PC-3 (cell line): ENCODE measurements around the gene CCNI2. TPM values are rescaled to one million over a fixed set of nuclear protein-coding genes. Genes with fewer than 3 reads are reported as not detected.

ENCODE experiments used
- ATAC-seq: fragments of 200-7000 bp; cut with Tn5 transposase; 2 replicates; pipeline ENCODE4 v1.9.1; 2020; ENCODE audit warnings: mild to moderate bottlenecking, moderate library complexity
- BruUV-seq: library from RNA; stranded (reverse); fragments of 400-500 nt; replicated peaks from 2 replicates; lab custom pipeline; 2021; lab: Mats Ljungman, UMichigan
- CTCF ChIA-PET: fragments of 300-600 bp; sonication (Branson Sonifier 250); formaldehyde crosslinking; loops from one replicate; lab custom pipeline; 2022; ENCODE audit warnings: antibody characterized with exemption; lab: Charles Lee
- POLR2A ChIA-PET: fragments of 300-600 bp; sonication (Branson Sonifier 250); formaldehyde crosslinking; loops from one replicate; lab custom pipeline; 2022; ENCODE audit warnings: antibody characterized with exemption; ENCODE audit not compliant: unreplicated experiment; lab: Charles Lee
- DNase-seq: peaks from one replicate; pipeline ENCODE4 v3.0.0-alpha.2; 2015
- H2AFZ ChIP-seq: fragments of 300-600 bp; sonication (generic); 2 replicates; pipeline ENCODE4 v1.6.0; 2016; ENCODE audit warnings: antibody characterized with exemption, low read length
- H3F3A ChIP-seq: fragments of 300-600 bp; sonication (generic); one replicate; pipeline ENCODE4 v1.6.0; 2017; ENCODE audit warnings: antibody characterized with exemption, low read length, control low read depth, mild to moderate bottlenecking; ENCODE audit not compliant: unreplicated experiment
- H3K27ac ChIP-seq: fragments of 300-600 bp; sonication (generic); 2 replicates; pipeline ENCODE4 v1.5.1; 2016; ENCODE audit warnings: mild to moderate bottlenecking, low read length
- H3K27me3 ChIP-seq: fragments of 300-600 bp; sonication (generic); 2 replicates; pipeline ENCODE4 v1.6.1; 2016; ENCODE audit warnings: low read length, mixed read lengths
- H3K36me3 ChIP-seq: fragments of 300-600 bp; sonication (generic); 2 replicates; pipeline ENCODE4 v1.6.1; 2016; ENCODE audit warnings: low read depth, mixed run types, low read length, mixed read lengths
- H3K4me1 ChIP-seq: fragments of 300-600 bp; sonication (generic); 2 replicates; pipeline ENCODE4 v1.5.1; 2016; ENCODE audit warnings: low read length; ENCODE audit not compliant: insufficient read depth
- H3K4me2 ChIP-seq: fragments of 300-600 bp; sonication (generic); 2 replicates; pipeline ENCODE4 v1.6.0; 2016; ENCODE audit warnings: low read length
- H3K4me3 ChIP-seq: fragments of 300-600 bp; sonication (generic); 2 replicates; pipeline ENCODE4 v1.5.1; 2016; ENCODE audit warnings: mild to moderate bottlenecking, low read length, mixed read lengths
- H3K79me2 ChIP-seq: fragments of 300-600 bp; sonication (generic); 2 replicates; pipeline ENCODE4 v1.6.1; 2017; ENCODE audit warnings: low read length, mixed read lengths
- H3K9ac ChIP-seq: fragments of 300-600 bp; sonication (generic); 2 replicates; pipeline ENCODE4 v1.6.0; 2016; ENCODE audit warnings: mild to moderate bottlenecking, low read length
- H3K9me2 ChIP-seq: fragments of 300-600 bp; sonication (generic); replicated peaks from 2 replicates; pipeline ENCODE4 v1.6.1; 2016; ENCODE audit warnings: mixed run types, low read length, mixed read lengths
- H3K9me3 ChIP-seq: fragments of 300-600 bp; sonication (generic); 2 replicates; pipeline ENCODE4 v1.6.1; 2016; ENCODE audit warnings: low read length, mixed read lengths
- H4K20me1 ChIP-seq: fragments of 300-600 bp; sonication (generic); 2 replicates; pipeline ENCODE4 v1.6.1; 2016; ENCODE audit warnings: low read length, mixed read lengths
- EZH2 ChIP-seq: fragments of 300-600 bp; sonication (generic); IDR thresholded peaks from one replicate; pipeline ENCODE4 v1.6.1; 2017; ENCODE audit warnings: antibody characterized with exemption, mild to moderate bottlenecking, low read length; ENCODE audit not compliant: unreplicated experiment
- EZH2phosphoT487 ChIP-seq: fragments of 300-600 bp; sonication (generic); IDR thresholded peaks from 2 replicates; pipeline ENCODE4 v1.6.1; 2018; ENCODE audit warnings: mild to moderate bottlenecking, antibody characterized with exemption, low read length, borderline replicate concordance
- intact Hi-C: fragments of 100-400 bp; cut with micrococcal nuclease; formaldehyde crosslinking; loops from 2 replicates; pipeline ENCODE4 v1.9.0; 2023
- total RNA-seq: library from RNA; depleted of rRNA; stranded (reverse); fragments of >200 nt; gene quantifications from 2 replicates; pipeline ENCODE4 v1.2.3, GENCODE V29; 2014
- TF ChIP-seq, protein P1 (sequence below): fragments of 300-600 bp; sonication (generic); conservative IDR thresholded peaks from 2 replicates; pipeline ENCODE4 v1.5.1; 2017; ENCODE audit warnings: antibody characterized with exemption, low read depth, mild to moderate bottlenecking, low read length

CCNI2 gene
- total RNA-seq, 1 experiment from 2014 or later = not detected

DNA sequence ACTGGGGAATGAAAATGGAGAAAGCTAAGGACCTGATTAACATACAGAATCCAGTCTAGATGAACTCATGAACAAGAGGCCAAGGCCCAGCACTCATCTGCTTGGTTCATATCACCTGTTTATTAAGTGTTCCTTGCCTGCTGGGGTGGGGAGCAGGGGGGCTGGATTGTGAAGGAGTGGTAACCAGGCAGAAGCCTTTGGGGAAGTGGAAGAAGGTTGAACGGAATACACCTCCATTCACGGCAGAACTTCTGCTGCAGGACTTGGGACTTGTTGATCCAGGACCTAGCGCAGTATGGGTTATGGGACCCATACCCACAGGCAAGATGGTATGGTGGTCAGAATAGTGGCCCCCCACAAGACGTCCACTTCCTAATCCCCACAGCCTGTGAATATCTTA, 38.6 kb downstream of the CCNI2 start:
- Histone ChIP-seq H2AFZ (no peak overlapping the region), H3K4me1 (peaks cover 8% of the 10 kb centered on the region; the same call in 1 of the 2 replicates), H3K4me3 (no peak overlapping the region), H3K79me2 (no peaks in the 10 kb centered on the region), H4K20me1 (no peaks in the 10 kb centered on the region), H3K27ac (no peak overlapping the region), H3K4me2 (no peak overlapping the region), H3K27me3 (no peaks in the 10 kb centered on the region), H3K9me3 (no peaks in the 10 kb centered on the region), H3K9ac (no peak overlapping the region), H3K36me3 (no peaks in the 10 kb centered on the region), H3F3A (no peaks in the 10 kb centered on the region), H3K9me2 (no peaks in the 10 kb centered on the region)
- ChIA-PET CTCF (no interaction called here), POLR2A (no interaction called here)
- DNase-seq (no peak), ATAC-seq (no peak)
- intact Hi-C loops = no loop called here
- TF ChIP-seq, protein P1, sequence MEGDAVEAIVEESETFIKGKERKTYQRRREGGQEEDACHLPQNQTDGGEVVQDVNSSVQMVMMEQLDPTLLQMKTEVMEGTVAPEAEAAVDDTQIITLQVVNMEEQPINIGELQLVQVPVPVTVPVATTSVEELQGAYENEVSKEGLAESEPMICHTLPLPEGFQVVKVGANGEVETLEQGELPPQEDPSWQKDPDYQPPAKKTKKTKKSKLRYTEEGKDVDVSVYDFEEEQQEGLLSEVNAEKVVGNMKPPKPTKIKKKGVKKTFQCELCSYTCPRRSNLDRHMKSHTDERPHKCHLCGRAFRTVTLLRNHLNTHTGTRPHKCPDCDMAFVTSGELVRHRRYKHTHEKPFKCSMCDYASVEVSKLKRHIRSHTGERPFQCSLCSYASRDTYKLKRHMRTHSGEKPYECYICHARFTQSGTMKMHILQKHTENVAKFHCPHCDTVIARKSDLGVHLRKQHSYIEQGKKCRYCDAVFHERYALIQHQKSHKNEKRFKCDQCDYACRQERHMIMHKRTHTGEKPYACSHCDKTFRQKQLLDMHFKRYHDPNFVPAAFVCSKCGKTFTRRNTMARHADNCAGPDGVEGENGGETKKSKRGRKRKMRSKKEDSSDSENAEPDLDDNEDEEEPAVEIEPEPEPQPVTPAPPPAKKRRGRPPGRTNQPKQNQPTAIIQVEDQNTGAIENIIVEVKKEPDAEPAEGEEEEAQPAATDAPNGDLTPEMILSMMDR = no peak
- TF ChIP-seq EZH2 (no peak), EZH2phosphoT487 (no peak)
- no TSS peak for BruUV-seq

DNA sequence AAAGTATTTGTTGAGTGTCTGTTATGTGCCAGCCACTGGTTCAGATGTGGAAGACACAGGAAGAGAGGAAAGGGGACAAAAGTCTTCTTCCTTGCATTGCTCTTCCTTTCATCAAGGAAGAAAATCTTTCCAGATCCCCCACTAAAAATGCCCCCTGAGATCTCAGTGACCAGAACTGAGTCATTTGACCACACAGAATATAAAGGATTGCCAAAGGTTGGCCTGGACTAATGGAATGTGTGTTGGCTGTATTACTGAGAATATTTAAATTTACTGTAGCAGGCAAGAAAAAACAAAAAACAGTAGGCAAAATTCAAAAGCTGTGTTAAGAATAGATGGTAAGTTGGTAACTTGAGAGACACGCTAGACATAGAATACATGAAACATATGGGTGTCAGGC, 39.9 kb downstream of the CCNI2 start:
- Histone ChIP-seq H3K27ac (no peak overlapping the region), H3K9me2 (no peaks in the 10 kb centered on the region), H3K4me1 (peaks cover 5% of the 10 kb centered on the region; the same call in 1 of the 2 replicates), H3K36me3 (no peaks in the 10 kb centered on the region), H2AFZ (no peak overlapping the region), H3K79me2 (no peaks in the 10 kb centered on the region), H3K27me3 (no peaks in the 10 kb centered on the region), H3F3A (no peaks in the 10 kb centered on the region), H3K9me3 (no peaks in the 10 kb centered on the region), H3K4me2 (no peak overlapping the region), H4K20me1 (no peaks in the 10 kb centered on the region), H3K4me3 (no peak overlapping the region), H3K9ac (no peak overlapping the region)
- BruUV-seq = no TSS peak
- ChIA-PET POLR2A (no interaction called here), CTCF (no interaction called here)
- TF ChIP-seq EZH2phosphoT487 = no peak
- TF ChIP-seq EZH2 = no peak
- TF ChIP-seq, protein P1 = no peak
- intact Hi-C loops = no loop called here
- DNase-seq (no peak), ATAC-seq (no peak)

DNA sequence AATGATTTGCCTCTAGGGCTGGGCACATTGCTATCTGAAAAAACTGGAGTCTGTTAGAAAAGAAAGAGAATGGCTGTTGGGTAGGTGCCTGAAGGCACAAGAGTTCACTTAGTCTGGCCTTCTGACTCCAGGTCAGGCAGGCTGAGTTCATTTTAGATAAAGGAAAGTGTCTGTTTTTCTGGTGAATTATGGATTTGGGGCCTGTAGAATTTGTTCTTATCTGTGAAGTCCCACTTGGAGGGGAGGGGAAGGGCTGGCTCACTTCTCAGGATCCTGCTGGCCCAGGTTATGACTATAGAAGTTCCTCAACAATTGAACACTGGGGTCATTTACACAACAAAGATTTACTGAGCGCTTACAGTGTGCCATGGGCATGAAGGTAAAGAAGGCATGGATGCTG, 41.3 kb downstream of the CCNI2 start:
- H3K9ac ChIP-seq = no peak overlapping the region
- no peaks in the 10 kb centered on the region for H3K36me3 ChIP-seq
- no peak for TF ChIP-seq EZH2
- no peak for TF ChIP-seq EZH2phosphoT487
- TF ChIP-seq, protein P1 = no peak
- ATAC-seq = no peak
- no TSS peak for BruUV-seq
- H4K20me1 ChIP-seq = no peaks in the 10 kb centered on the region
- DNase-seq = no peak
- H3F3A ChIP-seq = no peaks in the 10 kb centered on the region
- ChIA-PET POLR2A (no interaction called here), CTCF (no interaction called here)
- no peak overlapping the region for H2AFZ ChIP-seq
- no peaks in the 10 kb centered on the region for H3K9me3 ChIP-seq
- H3K4me2 ChIP-seq = no peak overlapping the region
- H3K79me2 ChIP-seq = no peaks in the 10 kb centered on the region
- H3K4me1 ChIP-seq = no peaks in the 10 kb centered on the region
- no peak overlapping the region for H3K4me3 ChIP-seq
- H3K27me3 ChIP-seq = no peaks in the 10 kb centered on the region
- H3K27ac ChIP-seq = no peak overlapping the region
- no peaks in the 10 kb centered on the region for H3K9me2 ChIP-seq
- intact Hi-C loops = no loop called here
